ENCODE results near the gene RAP1GAP2. TPM values are rescaled to one million over a fixed set of nuclear protein-coding genes. Genes with fewer than 3 reads are reported as not detected.

The RAP1GAP2 gene
- total RNA-seq, 1 experiment from 2014 or later: 72.8 TPM

DNA sequence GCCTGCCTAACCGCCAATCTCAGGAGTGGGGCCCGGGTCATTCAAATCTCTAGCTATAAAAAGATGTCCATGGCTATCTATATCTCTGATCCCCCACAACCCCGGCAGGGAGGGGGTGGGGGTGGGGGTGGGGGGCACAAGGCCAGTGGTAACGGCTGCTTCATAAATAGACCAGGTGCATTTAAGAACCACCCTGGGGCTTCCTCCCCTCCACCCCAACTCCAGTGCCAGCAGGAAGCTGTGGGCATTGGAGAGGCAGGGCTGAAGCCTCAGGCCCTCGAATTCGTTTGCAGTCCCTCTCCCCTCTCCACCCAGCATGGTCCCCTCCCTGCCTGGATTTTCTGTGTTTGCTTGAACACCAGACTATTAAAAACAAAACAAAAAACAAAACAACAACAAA is 56.0 kb downstream of the RAP1GAP2 start (continued):
- TF ChIP-seq E2F4 (CRISPR knock-in tag; IDR thresholded peaks at IDR 0.05; ENCODE audit: borderline replicate concordance, low read depth) (no peak), ATF1 (CRISPR knock-in tag; IDR thresholded peaks at IDR 0.05) (no peak), ZBTB21 (CRISPR knock-in tag; IDR thresholded peaks at IDR 0.05; ENCODE audit: borderline replicate concordance) (no peak), ZMAT4 (CRISPR knock-in tag; IDR thresholded peaks at IDR 0.05) (no peak), CBFB (CRISPR knock-in tag; IDR thresholded peaks at IDR 0.05; ENCODE audit: low read depth) (no peak), TEAD4 (CRISPR knock-in tag; IDR thresholded peaks at IDR 0.05) (no peak), CDX4 (CRISPR knock-in tag; IDR thresholded peaks at IDR 0.05; ENCODE audit: borderline replicate concordance) (no peak), NFYB (CRISPR knock-in tag; conservative IDR thresholded peaks at IDR 0.05; ENCODE audit: low read depth) (no peak), ZNF671 (CRISPR knock-in tag; IDR thresholded peaks at IDR 0.05) (no peak)
- TF ChIP-seq, protein P1, sequence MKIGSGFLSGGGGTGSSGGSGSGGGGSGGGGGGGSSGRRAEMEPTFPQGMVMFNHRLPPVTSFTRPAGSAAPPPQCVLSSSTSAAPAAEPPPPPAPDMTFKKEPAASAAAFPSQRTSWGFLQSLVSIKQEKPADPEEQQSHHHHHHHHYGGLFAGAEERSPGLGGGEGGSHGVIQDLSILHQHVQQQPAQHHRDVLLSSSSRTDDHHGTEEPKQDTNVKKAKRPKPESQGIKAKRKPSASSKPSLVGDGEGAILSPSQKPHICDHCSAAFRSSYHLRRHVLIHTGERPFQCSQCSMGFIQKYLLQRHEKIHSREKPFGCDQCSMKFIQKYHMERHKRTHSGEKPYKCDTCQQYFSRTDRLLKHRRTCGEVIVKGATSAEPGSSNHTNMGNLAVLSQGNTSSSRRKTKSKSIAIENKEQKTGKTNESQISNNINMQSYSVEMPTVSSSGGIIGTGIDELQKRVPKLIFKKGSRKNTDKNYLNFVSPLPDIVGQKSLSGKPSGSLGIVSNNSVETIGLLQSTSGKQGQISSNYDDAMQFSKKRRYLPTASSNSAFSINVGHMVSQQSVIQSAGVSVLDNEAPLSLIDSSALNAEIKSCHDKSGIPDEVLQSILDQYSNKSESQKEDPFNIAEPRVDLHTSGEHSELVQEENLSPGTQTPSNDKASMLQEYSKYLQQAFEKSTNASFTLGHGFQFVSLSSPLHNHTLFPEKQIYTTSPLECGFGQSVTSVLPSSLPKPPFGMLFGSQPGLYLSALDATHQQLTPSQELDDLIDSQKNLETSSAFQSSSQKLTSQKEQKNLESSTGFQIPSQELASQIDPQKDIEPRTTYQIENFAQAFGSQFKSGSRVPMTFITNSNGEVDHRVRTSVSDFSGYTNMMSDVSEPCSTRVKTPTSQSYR (CRISPR knock-in tag; IDR thresholded peaks at IDR 0.05): no peak

- no peaks in the 10 kb centered on the region for H3K9me3 Mint-ChIP-seq
- H3K36me3 Mint-ChIP-seq: no peaks in the 10 kb centered on the region
- TF ChIP-seq ZNF396 (CRISPR knock-in tag; IDR thresholded peaks at IDR 0.05; ENCODE audit: borderline replicate concordance) (no peak), HMGXB4 (CRISPR knock-in tag; IDR thresholded peaks at IDR 0.05) (peak; percentile 86; the same call in 1 of the 2 replicates), ETV6 (CRISPR knock-in tag; IDR thresholded peaks at IDR 0.05) (0 out of 2 replicates have a peak, but pooled peaks have one; percentile 33), GTF2I (CRISPR knock-in tag; conservative IDR thresholded peaks at IDR 0.05) (no peak), ZNF138 (CRISPR knock-in tag; conservative IDR thresholded peaks at IDR 0.05) (no peak), ESRRA (CRISPR knock-in tag; IDR thresholded peaks at IDR 0.05; ENCODE audit: borderline replicate concordance) (no peak), ZNF317 (CRISPR knock-in tag; IDR thresholded peaks at IDR 0.05; ENCODE audit: borderline replicate concordance, low read depth) (0 out of 2 replicates have a peak, but pooled peaks have one; percentile 16)
- TF ChIP-seq, protein P2, sequence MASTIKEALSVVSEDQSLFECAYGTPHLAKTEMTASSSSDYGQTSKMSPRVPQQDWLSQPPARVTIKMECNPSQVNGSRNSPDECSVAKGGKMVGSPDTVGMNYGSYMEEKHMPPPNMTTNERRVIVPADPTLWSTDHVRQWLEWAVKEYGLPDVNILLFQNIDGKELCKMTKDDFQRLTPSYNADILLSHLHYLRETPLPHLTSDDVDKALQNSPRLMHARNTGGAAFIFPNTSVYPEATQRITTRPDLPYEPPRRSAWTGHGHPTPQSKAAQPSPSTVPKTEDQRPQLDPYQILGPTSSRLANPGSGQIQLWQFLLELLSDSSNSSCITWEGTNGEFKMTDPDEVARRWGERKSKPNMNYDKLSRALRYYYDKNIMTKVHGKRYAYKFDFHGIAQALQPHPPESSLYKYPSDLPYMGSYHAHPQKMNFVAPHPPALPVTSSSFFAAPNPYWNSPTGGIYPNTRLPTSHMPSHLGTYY (CRISPR knock-in tag; IDR thresholded peaks at IDR 0.05): no peak
- TF ChIP-seq, protein P3, sequence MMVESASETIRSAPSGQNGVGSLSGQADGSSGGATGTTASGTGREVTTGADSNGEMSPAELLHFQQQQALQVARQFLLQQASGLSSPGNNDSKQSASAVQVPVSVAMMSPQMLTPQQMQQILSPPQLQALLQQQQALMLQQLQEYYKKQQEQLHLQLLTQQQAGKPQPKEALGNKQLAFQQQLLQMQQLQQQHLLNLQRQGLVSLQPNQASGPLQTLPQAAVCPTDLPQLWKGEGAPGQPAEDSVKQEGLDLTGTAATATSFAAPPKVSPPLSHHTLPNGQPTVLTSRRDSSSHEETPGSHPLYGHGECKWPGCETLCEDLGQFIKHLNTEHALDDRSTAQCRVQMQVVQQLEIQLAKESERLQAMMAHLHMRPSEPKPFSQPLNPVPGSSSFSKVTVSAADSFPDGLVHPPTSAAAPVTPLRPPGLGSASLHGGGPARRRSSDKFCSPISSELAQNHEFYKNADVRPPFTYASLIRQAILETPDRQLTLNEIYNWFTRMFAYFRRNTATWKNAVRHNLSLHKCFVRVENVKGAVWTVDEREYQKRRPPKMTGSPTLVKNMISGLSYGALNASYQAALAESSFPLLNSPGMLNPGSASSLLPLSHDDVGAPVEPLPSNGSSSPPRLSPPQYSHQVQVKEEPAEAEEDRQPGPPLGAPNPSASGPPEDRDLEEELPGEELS (CRISPR knock-in tag; IDR thresholded peaks at IDR 0.05): peak; percentile 32; the same call in 1 of the 2 replicates
- TF ChIP-seq, protein P4, sequence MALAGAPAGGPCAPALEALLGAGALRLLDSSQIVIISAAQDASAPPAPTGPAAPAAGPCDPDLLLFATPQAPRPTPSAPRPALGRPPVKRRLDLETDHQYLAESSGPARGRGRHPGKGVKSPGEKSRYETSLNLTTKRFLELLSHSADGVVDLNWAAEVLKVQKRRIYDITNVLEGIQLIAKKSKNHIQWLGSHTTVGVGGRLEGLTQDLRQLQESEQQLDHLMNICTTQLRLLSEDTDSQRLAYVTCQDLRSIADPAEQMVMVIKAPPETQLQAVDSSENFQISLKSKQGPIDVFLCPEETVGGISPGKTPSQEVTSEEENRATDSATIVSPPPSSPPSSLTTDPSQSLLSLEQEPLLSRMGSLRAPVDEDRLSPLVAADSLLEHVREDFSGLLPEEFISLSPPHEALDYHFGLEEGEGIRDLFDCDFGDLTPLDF (CRISPR knock-in tag; IDR thresholded peaks at IDR 0.05): no peak
- H3K4me3 Mint-ChIP-seq: peak overlapping the region; percentile 59
- ChIA-PET POLR2A (interaction anchor here (0.6 to 3.9 kb wide), 4 partner anchors 20 to 79 kb away, joined by 3 to 28 read pairs (median 6); no protein-coding TSS in a partner anchor), CTCF (interaction anchor here (0.7 to 3.7 kb wide), 8 partner anchors 15 to 1347 kb away, joined by 3 to 25 read pairs (median 6); no protein-coding TSS in a partner anchor)
- ATAC-seq (peak; percentile 8), DNase-seq (ENCODE audit: low spot score) (peak; percentile 57)
- peaks cover 46% of the 10 kb centered on the region for H3K4me1 Mint-ChIP-seq
- H3K27ac Mint-ChIP-seq: no peak overlapping the region
- no peaks in the 10 kb centered on the region for H3K27me3 Mint-ChIP-seq (ENCODE audit: low read depth)
Observed at GRCh38 chr17:2852729-2853282, 56.6 kb downstream of the RAP1GAP2 start.
